HepG2 (cell line): ENCODE results near the gene LUC7L. TPM values are rescaled to one million over a fixed set of nuclear protein-coding genes. Genes with fewer than 3 reads are reported as not detected.
A peak's percentile ranks its signal among the peaks of the same experiment; 100 is the strongest.

ENCODE experiments used
- ARHGAP35 ChIP-seq: sonication (generic); formaldehyde crosslinking; IDR thresholded peaks from 2 replicates; pipeline ENCODE4 v1.9.0; 2022; ENCODE audit warnings: mild to moderate bottlenecking, inconsistent platforms, moderate library complexity, missing genetic modification reagents, borderline replicate concordance
- FIP1L1 ChIP-seq: fragments of 200-400 bp; formaldehyde crosslinking; IDR thresholded peaks from 2 replicates; pipeline ENCODE4 v1.6.1; 2018; ENCODE audit warnings: low read depth, mild to moderate bottlenecking, low read length, moderate library complexity, borderline replicate concordance; ENCODE audit not compliant: insufficient read depth
- SIN3A ChIP-seq: IDR thresholded peaks from 2 replicates; pipeline ENCODE4 v1.6.1; 2011; ENCODE audit warnings: low read depth, mild to moderate bottlenecking, control low read depth, low read length, borderline replicate concordance
- SYNCRIP ChIP-seq: fragments of 200-400 bp; formaldehyde crosslinking; IDR thresholded peaks from 2 replicates; pipeline ENCODE4 v1.6.1; 2018; ENCODE audit warnings: mild to moderate bottlenecking, low read depth, low read length; ENCODE audit not compliant: insufficient read depth
- ZNF629 ChIP-seq: sonication (generic); formaldehyde crosslinking; conservative IDR thresholded peaks from 2 replicates; pipeline ENCODE4 v1.5.0; 2020; ENCODE audit warnings: missing genetic modification reagents
- ZNF674 ChIP-seq: sonication (generic); formaldehyde crosslinking; IDR thresholded peaks from 2 replicates; pipeline ENCODE4 v1.5.0; 2020; ENCODE audit warnings: low read depth, mild to moderate bottlenecking, missing genetic modification reagents
- polyA plus RNA-seq, 8 experiments: library from polyadenylated mRNA; depleted of rRNA in 3 of 8; stranded (reverse) in 7 of 8; unstranded in 1 of 8; fragments of >200 nt; fragmentation: Illumina TruSeq in 4 of 8; extraction: Trizol in 4 of 8; gene quantifications; 2 replicates each; pipeline versions ENCODE4 v1.2.1 to v1.2.3, GENCODE V29; 2011 to 2016; ENCODE audit warnings: low read depth in 4 of 8, missing spikeins in 1 of 8, mixed read lengths in 1 of 8; ENCODE audit not compliant: insufficient read depth in 1 of 8
- total RNA-seq, 5 experiments: library from RNA; depleted of rRNA; stranded (reverse); fragments of >200 nt; fragmentation: Illumina TruSeq; extraction: Trizol; gene quantifications; 2 replicates each; pipeline ENCODE4 v1.2.3, GENCODE V29; 2016; ENCODE audit warnings: low read depth in 1 of 5
- TF ChIP-seq, protein P1 (sequence below): sonication (generic); formaldehyde crosslinking; IDR thresholded peaks from 2 replicates; pipeline ENCODE4 v1.4.0; 2020; ENCODE audit warnings: mild to moderate bottlenecking, missing genetic modification reagents, borderline replicate concordance
- TF ChIP-seq, protein P2 (sequence below), 2 experiments: sonication (generic) in 1 of 2; formaldehyde crosslinking in 1 of 2; IDR thresholded peaks; 2 replicates each; pipeline versions ENCODE4 v1.4.0 to v1.6.1; 2016 to 2020; ENCODE audit warnings: borderline replicate concordance in 1 of 2, low read depth in 1 of 2, mild to moderate bottlenecking in 1 of 2, missing genetic modification reagents in 1 of 2
- TF ChIP-seq, protein P3 (sequence below): IDR thresholded peaks from 2 replicates; pipeline ENCODE4 v1.6.1; 2016; ENCODE audit warnings: missing compliant biosample characterization, missing genetic modification reagents, borderline replicate concordance
- TF ChIP-seq, protein P4 (sequence below): sonication (generic); formaldehyde crosslinking; IDR thresholded peaks from 2 replicates; pipeline ENCODE4 v1.4.0; 2020; ENCODE audit warnings: low read depth, mild to moderate bottlenecking, missing genetic modification reagents

LUC7L gene
- total and polyA plus RNA-seq, 2 of the 13 experiments (the other 11 are each of a cell fraction or from before 2014, with no cell fraction given): 48.7 to 56.9 TPM

DNA sequence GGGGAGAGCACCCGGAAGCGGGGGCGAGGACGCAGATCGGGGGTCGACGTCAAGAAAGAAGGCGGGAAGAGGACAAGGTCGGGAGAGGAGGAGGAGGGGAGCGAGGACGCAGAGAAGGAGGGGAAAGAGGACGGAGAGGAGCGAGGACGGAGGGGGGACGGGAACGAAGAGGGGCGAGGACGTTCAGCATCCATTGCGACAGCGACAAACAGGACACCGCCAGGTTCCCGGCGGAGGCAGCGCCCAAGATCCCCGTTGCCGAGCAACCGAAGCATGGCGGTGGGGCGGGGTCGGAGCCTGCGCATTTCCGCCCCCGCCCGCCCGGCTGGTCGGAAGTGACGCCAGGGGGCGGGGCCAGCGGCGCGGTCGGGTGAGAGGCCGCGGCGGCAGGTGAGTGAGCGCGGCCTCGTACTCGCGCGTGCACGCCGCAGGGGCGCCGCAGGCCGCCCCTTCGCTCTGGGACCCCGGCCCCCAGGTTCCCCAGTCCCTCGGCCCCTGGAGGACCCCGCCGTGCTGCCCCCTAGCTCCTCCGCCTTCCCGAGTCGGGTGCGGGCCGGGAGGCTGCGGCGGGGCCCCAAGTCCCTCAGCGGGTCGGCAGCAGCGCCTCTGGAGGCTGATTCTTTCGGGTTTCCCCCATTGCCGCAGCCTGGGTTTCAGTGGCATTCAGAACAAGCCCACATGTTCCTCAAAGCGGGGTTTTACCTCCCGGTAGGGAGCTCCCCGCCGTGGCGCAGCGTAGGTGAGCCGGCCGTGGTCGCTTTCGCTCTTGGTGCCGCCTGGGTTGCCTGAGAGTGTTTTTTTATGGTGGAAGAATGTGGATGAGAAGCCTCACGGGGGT, 5.4 kb upstream of the LUC7L start, which contains the start of gene FAM234A (continued):
- TF ChIP-seq, protein P1, sequence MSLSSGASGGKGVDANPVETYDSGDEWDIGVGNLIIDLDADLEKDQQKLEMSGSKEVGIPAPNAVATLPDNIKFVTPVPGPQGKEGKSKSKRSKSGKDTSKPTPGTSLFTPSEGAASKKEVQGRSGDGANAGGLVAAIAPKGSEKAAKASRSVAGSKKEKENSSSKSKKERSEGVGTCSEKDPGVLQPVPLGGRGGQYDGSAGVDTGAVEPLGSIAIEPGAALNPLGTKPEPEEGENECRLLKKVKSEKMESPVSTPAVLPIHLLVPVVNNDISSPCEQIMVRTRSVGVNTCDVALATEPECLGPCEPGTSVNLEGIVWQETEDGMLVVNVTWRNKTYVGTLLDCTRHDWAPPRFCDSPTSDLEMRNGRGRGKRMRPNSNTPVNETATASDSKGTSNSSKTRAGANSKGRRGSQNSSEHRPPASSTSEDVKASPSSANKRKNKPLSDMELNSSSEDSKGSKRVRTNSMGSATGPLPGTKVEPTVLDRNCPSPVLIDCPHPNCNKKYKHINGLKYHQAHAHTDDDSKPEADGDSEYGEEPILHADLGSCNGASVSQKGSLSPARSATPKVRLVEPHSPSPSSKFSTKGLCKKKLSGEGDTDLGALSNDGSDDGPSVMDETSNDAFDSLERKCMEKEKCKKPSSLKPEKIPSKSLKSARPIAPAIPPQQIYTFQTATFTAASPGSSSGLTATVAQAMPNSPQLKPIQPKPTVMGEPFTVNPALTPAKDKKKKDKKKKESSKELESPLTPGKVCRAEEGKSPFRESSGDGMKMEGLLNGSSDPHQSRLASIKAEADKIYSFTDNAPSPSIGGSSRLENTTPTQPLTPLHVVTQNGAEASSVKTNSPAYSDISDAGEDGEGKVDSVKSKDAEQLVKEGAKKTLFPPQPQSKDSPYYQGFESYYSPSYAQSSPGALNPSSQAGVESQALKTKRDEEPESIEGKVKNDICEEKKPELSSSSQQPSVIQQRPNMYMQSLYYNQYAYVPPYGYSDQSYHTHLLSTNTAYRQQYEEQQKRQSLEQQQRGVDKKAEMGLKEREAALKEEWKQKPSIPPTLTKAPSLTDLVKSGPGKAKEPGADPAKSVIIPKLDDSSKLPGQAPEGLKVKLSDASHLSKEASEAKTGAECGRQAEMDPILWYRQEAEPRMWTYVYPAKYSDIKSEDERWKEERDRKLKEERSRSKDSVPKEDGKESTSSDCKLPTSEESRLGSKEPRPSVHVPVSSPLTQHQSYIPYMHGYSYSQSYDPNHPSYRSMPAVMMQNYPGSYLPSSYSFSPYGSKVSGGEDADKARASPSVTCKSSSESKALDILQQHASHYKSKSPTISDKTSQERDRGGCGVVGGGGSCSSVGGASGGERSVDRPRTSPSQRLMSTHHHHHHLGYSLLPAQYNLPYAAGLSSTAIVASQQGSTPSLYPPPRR (CRISPR knock-in tag): no peak
- TF ChIP-seq ZNF674 (no peak), SIN3A (peak; percentile 93; the same call in 1 of the 2 replicates), SYNCRIP (no peak), ZNF629 (CRISPR knock-in tag) (no peak), FIP1L1 (no peak), ARHGAP35 (CRISPR knock-in tag) (peak; percentile 74; the same call in 1 of the 2 replicates)
- TF ChIP-seq, protein P2, sequence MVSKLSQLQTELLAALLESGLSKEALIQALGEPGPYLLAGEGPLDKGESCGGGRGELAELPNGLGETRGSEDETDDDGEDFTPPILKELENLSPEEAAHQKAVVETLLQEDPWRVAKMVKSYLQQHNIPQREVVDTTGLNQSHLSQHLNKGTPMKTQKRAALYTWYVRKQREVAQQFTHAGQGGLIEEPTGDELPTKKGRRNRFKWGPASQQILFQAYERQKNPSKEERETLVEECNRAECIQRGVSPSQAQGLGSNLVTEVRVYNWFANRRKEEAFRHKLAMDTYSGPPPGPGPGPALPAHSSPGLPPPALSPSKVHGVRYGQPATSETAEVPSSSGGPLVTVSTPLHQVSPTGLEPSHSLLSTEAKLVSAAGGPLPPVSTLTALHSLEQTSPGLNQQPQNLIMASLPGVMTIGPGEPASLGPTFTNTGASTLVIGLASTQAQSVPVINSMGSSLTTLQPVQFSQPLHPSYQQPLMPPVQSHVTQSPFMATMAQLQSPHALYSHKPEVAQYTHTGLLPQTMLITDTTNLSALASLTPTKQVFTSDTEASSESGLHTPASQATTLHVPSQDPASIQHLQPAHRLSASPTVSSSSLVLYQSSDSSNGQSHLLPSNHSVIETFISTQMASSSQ (IDR thresholded peaks at IDR 0.05; ENCODE audit: low read depth): no peak
- TF ChIP-seq, protein P2 (CRISPR knock-in tag; IDR thresholded peaks at IDR 0.05; ENCODE audit: borderline replicate concordance): peak; percentile 48; the same call in 1 of the 2 replicates
- TF ChIP-seq, protein P3, sequence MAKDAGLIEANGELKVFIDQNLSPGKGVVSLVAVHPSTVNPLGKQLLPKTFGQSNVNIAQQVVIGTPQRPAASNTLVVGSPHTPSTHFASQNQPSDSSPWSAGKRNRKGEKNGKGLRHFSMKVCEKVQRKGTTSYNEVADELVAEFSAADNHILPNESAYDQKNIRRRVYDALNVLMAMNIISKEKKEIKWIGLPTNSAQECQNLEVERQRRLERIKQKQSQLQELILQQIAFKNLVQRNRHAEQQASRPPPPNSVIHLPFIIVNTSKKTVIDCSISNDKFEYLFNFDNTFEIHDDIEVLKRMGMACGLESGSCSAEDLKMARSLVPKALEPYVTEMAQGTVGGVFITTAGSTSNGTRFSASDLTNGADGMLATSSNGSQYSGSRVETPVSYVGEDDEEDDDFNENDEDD: peak; percentile 85; the same call in 1 of the 2 replicates
- TF ChIP-seq, protein P4, sequence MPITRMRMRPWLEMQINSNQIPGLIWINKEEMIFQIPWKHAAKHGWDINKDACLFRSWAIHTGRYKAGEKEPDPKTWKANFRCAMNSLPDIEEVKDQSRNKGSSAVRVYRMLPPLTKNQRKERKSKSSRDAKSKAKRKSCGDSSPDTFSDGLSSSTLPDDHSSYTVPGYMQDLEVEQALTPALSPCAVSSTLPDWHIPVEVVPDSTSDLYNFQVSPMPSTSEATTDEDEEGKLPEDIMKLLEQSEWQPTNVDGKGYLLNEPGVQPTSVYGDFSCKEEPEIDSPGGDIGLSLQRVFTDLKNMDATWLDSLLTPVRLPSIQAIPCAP: no peak
